HG03108 (cell line): ENCODE measurements around the gene WDR89.
"Not testable (repeated sequence)": the region's sequence is repeated elsewhere in the genome, so short reads cannot be mapped to it uniquely, and the experiment has no call there.

Experiments used
- ATAC-seq: cut with Tn5 transposase; IDR thresholded peaks from one replicate; pipeline ENCODE4 v1.9.1; 2021; ENCODE audit warnings: moderate library complexity; ENCODE audit not compliant: unreplicated experiment

WDR89 gene

DNA sequence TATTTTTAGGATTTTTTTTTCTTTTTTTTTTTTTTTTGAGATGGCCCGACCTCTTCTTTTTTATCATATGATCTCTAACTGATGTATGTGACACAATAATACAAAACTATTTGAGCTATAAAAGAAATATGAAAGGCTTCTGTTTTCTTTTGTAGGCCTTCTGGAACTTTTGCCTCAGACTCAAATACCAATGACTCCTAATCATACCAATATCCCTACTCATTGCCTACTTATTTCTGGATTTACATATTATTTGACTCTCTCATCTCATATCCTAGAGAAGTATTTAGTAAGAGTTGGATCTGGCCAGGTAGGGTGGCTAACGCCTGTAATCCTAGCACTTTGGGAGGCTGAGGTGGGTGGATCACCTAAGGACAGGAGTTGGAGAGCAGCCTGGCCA is 12.7 kb upstream of the WDR89 start:
- no peak for ATAC-seq

DNA sequence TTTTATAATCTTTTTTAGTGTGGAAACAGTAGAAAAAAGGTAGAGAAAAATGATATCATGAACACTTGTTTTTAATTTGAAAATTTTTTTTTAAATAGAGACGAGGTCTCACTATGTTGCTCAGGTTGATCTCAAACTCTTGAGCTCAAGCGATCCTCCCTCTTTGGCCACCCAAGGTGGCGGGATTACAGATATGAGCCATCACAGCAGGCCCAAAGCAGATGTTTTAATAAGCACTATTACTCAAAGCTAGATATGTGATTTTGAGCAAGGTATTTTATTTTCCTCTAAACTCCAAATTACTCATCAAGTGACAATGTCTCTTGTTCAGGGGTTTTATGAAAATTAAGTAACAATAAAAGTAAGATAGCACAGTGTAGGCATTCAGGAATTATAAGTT is 10.7 kb upstream of the WDR89 start:
- ATAC-seq, result no peak

DNA sequence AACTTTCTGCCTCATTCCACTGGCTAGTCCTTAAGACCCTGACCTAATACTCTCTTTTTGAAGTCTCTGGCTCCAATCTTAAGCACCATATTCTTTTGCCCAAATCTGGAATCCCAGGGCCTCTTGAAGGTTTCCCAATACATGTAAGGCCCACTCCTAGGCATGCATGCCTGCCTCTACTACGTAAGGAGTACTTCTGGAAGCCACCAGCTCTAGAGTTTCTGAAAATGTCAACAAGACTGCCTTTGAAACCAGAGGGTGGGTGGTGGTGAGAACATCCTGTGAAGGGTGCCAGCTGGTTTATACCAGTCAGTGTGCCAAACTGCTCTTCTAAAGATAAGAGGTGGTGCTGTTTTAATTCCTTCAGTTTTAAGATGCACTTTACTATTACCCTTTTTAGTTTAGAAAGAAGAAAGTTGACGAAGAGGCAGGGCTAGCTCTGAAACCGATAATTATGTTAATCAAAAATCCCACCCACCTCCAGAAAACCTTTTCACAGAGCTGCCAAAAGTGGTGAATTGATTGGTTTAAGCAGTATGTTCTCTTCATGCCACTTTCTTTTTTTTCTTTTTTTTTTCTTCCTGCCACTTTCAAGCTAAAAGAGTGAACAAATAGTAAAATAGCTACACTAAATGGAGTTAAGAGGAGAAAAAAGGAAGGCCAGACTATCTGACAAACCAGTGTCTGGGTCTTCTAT is 8.7 kb upstream of the WDR89 start:
- peak; percentile 70 for ATAC-seq

DNA sequence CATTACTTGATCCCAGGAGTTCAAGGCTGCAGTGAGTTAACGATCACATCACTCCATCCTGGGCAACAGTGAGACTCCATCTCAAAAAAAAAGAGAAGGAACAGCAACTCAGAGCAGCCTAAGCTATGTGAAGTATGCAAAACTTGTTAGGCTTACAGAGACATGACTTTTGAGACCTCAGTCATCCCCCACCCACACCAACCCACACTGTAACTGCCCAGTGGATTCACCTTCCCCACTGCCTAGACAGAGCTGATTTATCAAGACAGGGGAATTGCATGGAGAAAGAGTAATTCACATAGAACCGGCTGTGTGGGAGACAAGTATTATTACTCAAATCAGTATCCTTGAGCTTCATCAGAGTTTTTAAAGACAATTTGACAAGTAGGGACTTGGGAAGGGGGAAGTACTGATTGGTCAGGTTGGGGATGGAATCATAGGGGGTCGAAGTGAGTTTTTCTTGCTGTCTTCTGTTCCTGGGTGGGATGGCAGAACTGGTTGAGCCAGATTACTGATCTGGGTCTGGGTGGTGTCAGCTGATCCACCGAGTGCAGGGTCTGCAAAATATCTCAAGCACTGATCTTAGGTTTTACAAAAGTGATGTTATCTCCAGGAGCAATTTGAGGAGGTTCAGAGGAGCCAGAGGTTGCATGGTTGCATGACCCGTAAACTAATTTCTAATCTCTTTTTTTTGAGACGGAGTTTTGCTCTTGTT is 6.2 kb upstream of the WDR89 start:
- no peak for ATAC-seq

DNA sequence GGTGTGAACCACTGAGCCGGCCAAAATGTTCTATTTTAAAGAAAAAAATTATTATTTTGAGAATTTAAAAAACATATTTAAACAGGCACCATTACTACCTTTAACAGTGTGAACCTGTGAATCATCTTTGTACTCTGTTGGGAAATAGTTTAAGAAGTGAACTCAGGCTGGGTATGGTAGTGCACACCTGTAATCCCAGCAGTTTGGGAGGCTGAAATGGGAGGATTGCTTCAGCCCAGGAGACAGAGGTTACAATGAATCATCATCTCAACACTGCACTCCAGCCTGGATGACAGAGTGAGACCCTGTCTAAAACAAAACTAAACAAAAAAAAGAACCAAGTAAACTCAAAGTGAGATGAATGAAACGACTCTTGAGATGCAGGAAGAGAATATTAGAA is 3.1 kb upstream of the WDR89 start:
- no peak for ATAC-seq

DNA sequence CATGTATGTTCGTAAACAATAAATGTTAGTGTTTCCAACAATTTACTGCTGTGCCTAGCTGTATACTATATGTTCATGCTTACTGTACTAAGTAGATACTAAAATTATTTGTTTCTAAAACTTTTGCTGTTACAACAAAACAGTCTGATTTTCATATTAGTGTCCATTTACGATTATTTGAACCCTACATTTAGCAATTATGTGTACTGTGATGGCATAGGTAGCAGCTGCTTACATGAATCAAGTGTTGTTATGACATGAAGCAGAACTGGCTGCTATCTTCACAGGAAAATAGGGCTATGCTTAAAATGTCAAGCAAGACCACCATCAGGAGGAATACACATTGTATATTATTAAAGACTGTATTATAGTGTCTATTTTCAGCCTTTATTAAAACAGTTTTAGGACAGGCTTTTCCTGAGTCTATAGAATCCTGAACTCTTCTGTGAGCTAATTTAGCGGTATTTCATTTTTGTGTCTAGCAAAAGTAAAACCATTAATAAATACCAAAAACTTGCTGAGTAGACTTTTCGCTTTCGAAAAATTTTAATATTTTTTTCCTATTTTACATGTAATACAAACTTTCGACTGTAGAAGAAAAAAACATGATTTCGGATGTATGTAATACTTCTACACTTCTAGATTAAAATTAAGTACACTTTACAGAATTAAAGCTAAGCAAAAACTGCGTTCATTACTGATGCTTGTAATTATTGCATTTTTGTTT is 1.1 kb upstream of the WDR89 start:
- ATAC-seq, result no peak

DNA sequence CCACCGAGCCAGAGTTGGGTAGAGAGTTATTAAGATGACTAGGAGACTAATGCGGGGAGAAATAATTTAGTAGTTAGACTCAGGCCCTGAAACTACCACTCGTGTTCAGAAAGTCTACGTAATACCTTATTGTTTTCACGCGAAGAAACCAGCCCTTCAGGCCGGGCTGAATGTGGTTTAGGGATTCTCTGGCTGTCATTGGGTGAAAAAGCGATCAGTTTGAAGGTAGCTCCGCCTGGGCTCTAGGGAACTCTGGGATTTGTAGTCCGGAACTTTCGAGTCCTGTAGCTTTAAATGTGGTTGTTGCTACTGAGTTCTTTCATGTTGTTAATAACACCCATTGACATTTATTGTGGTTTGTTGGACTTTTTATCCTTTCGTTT is 549 bp upstream of the WDR89 start:
- ATAC-seq, result peak; percentile 48

DNA sequence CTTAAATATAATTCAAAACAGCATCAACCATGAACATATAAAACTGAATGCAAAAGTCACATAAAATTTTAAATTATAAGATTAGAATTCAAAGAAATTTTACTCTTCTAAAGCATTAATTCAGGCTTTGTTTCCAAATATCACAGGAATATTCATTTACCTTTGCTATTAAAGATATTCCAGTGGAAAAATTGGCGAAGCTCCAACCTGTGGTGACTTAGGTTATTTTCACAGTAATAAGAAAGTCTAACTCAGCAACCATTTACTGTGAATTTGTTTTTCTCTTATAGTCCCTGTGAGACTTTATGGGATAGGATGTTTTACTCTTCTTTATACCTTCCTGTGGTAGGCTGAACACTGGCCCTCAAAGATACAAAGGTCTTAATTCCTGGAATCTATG is 3.2 kb downstream of the WDR89 start:
- ATAC-seq, result no peak

DNA sequence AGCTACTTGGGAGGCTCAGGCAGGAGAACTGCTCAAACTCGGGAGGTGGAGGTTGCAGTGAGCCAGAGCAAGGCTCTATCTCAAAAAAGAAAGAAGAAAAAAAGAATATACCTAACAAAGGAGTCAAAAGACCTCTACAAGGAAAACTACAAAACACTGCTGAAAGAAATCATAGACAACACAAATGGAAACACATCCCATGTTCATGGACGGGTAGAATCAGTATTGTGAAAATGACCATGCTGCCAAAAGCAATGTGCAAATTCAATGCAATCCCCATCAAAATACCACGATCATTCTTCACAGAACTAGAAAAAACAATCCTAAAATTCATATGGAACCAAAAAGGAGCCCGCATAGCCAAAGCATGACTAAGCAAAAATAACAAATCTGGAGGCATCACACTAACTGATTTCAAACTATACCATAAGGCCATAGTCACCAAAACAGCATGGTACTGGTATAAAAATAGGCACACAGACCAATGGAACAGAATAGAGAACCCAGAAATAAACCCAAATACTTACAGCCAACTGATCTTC is 5.5 kb downstream of the WDR89 start:
- not testable (repeated sequence) for ATAC-seq

DNA sequence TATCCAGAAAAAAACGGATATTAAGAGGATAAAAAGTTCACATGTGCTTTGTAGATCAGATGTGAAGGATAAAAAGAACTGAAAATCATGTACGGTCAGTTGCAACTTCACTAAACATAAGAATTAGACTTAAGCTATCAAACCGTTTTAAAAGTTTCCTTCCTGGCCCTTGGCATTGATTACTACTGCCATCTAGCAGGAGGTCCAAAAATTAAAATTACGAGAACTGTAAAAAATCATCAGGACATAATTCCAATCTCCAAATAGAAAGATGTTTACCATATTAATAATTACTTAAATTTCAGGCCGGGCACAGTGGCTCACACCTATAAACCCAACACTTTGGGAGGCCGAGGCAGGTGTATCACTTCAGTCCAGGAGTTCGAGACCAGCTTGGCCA is 7.9 kb downstream of the WDR89 start:
- no peak for ATAC-seq

DNA sequence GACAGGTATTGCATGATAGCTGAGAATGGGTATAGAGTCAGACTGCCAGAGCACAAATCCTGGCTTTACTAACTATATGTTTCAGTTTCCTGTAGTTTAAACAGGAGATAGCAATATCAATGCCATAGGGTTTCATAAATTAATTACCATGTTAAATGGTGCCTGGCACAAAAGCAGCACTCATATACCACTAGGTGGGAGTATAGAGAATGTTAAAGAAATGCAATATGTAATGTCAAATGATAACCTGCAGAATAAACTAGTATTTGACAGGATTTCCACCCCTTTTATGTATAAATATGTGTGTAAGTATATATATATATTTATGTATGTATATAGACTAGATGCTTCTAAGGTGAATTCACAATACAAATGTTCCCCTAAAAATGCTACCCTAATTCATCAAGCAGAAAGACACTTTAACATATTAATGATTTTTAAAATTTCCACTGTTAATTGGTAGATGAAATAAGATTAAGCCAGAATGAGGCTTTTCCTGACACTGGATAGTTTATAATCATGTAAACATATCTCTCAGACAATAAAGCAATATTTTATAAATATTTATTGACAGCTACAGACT is 8.6 kb downstream of the WDR89 start:
- ATAC-seq, result no peak

DNA sequence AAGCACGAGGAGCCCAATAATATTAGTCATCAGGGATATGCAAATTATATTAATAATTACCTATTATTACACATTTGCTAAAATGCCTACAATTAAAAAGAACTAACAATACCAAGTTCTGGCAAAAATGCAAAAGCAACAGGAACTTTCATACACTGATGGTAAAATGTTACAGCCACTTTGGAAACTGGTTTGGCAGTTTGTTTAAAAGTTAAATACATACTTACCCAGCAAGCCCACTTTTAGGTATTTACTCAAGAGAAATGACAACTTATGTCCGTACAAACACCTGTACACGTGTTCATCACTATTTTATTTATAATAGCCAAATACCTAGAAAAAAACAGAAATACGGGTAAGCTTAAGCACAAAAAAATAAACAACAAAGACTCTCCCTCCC is 17.0 kb downstream of the WDR89 start:
- no peak for ATAC-seq

DNA sequence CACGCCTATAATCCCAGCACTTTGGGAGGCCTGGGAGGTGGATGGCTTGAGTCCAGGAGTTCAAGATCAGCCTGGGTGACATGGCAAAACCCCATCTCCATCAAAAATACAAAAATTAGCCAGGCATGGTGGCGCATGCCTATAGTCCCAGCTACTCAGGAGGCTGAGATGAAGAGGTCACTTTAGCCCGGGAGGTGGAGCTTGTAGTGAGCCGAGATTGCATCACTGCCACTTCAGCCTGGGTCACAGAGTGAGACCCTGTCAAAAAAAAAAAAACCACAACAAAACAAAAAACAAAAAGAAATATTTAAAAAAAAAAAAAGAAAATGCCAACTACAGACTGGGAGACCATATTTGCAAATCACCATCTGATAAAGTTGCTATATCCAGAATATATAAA is 17.5 kb downstream of the WDR89 start:
- no peak for ATAC-seq

DNA sequence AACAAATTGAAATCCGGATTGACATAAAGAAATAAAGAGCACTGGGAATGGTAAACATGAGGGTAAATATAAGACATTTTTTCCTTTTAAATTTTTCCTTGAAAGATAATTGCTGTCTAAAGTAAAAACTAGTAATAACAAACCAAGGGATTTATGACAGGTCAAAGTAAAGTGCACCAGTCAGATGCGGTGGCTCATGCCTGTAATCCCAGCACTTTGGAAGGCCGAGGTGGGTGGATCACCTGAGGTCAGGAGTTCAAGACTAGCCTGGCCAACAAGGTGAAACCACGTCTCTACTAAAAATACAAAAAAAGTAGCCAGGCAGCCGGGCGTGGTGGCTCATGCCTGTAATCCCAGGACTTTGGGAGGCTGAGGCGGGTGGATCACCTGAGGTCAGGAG is 19.7 kb downstream of the WDR89 start:
- ATAC-seq, result not testable (repeated sequence)

DNA sequence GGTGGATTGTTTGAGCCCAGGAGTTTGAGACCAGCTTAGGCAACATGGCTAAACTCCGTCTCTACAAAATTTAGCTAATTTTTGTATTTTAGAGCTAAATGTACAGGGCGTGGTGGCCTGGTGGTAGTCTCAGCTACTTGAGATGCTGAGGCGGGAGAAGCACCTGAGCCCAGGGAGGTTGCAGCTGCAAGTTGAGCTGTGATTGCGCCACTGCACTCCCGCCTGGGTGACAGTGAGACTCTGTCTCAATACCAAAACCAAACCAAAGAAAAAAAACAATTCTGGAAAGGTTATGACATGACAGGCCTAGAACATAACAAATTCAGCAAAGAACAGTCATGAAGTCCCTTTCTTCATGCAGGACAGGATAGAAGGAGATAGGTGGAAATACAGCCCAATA is 25.7 kb downstream of the WDR89 start:
- ATAC-seq, result no peak

DNA sequence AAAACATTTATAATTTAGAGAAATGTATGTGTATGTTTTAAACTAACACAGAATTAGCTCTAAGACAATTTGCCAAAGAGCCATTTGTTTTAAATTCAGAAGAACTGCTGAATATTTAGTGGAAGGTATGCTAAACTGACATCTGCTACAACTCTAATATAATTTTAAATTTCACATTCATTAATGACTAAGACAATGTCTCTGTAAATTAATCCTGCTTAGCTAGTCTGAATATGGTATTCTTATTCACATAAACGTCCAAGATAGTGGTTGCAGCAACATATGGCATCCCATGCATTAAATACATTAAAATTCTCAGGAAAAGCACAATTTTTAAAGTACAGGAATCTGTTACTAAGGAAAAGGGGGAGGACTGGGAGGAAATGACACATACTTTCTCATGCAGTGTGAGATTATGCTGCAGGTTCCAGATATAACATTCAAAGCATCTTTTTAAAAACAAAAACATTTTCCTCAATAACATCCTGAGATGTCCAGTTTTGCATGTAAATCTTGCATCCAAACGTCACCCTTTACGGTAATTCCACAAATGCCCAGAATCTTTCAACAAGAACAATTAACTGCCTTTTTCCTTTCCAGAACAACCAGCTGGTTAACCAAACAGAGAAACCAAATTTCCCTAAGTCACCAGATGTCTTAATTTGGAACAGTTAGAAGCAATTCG is 26.9 kb downstream of the WDR89 start:
- ATAC-seq, result no peak

DNA sequence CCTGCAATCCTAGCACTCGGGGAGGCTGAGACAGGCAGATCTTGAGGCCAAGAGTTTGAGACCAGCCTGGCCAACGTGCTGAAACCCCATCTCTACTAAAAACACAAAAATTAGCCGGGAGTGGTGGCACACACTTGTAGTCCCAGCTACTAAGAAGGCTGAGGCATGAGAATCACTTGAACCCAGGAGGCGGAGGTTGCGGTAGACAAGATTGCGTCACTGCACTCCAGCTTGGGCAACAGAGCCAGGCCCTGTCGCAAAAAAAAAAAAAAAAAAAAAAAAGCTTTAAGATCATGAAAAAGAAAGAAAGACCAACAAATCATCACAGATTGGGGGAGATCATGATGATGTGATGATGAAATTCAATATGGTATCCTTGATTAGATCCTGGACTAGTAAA is 30.6 kb downstream of the WDR89 start:
- ATAC-seq, result no peak

DNA sequence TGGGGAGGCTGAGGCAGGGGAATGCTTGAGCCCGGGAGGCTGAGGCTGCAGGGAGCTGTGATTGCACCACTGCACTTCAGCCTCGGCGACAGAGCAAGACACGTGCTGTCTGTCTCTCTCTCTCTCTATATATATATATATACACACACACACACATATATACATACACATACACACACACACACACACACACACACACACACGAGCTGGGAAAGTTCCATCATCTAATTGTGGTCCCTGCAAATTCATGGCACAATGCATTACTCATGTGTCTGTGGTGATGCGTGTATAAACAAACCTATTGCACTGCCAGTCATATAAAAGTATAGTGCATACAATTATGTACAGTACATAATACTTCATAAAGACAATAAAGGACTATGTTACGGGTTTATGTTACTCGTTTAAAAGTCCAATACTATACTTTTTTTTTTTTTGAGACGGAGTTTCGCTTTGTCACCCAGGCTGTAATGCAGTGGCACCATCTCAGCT is 36.6 kb downstream of the WDR89 start:
- ATAC-seq, result no peak

DNA sequence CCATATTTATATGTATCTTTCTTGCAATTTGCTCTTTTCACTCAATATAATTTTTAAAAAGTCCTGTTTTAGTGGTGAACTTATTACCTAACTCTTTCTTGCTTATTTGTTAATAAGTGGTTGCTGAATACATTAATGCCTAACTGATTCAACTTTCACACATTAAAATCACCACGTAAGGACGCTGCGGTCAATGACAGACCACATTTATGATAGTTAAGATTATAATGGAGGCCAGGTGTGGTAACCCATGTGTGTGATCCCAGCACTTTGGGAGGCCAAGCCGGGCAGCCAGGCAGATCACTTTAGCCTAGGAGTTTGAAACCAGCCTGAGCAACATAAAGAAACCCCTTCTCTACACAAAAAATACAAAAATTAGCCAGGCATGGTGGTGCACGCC is 37.0 kb downstream of the WDR89 start:
- no peak for ATAC-seq

DNA sequence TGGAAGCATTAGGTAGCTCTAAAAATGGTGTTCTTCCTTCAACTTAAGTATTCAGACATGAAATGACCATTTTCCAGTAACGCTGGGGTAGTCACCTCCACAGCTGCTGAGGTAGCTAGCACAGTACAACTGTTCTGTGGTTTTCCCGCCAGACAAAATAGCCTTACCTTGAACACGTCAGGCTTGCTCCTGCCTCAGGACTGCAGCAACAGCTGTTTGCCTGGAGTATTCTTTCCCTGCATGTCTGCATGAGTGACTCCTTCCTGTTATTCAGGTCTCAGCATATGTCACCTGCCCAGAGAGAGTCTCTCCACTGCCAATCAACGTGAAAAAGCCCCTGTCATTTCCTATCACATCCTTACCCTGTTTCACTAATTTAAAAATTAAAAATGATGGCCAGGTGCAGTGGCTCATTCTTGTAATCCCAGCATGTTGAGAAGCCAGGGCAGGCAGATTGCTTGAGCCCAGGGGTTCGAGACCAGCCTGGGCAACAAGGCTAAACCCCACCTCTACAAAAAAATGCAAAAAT is 37.9 kb downstream of the WDR89 start:
- ATAC-seq, result no peak

DNA sequence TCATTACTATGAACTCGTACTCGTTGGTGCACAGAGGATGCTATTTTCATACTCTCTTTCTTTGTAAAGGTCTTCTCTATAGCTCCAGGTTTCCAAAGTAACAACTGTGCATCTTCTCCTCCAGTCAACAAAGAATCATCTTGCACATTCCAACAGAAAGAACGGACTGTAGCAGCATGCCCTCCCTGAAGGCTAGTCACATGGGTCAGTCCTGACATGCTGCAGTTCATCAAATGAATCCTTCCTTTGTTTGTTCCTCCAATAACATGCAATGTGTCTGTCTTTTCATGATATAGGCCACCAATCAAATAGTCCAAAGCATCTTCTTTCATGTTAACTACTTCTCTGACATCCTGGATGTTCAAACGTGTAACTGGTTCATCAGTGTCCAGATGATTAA is 42.9 kb downstream of the WDR89 start:
- ATAC-seq, result no peak
